Skin epidermis (tissue), 12 donors: ENCODE measurements around the gene DENND1A.
"Not testable (repeated sequence)": the region's sequence is repeated elsewhere in the genome, so short reads cannot be mapped to it uniquely, and the experiment has no call there.

ENCODE experiments used
- H3K27ac ChIP-seq, 21 experiments: fragments of 200-600 bp; sonication (generic) in 11 of 21; one replicate each; pipeline ENCODE4 v1.5.0; 2020; ENCODE audit warnings: mild to moderate bottlenecking in 3 of 21, inconsistent platforms in 2 of 21, moderate library complexity in 2 of 21
- H3K4me3 ChIP-seq, 7 experiments: fragments of 200-600 bp; sonication (generic) in 2 of 7; one replicate each; pipeline ENCODE4 v1.5.0; 2020; ENCODE audit warnings: inconsistent platforms in 2 of 7, mild to moderate bottlenecking in 2 of 7, moderate library complexity in 1 of 7

Gene DENND1A

GRCh38 chr9:123925819-123926218 lies 4.1 kb downstream of the DENND1A start:
- H3K4me3 ChIP-seq, result no peak overlapping the region
- H3K27ac ChIP-seq, result no peak overlapping the region

- Histone ChIP-seq H3K27ac (no peak overlapping the region), H3K4me3 (no peak overlapping the region)
Measured at GRCh38 chr9:123925161-123925560, 4.8 kb downstream of the DENND1A start.

GRCh38 chr9:123924727-123925126 lies 5.2 kb downstream of the DENND1A start:
- H3K4me3 ChIP-seq, result no peak overlapping the region
- H3K27ac ChIP-seq, result no peak overlapping the region

- Histone ChIP-seq H3K27ac (no peak overlapping the region), H3K4me3 (no peak overlapping the region)
Measured at GRCh38 chr9:123923884-123924283, 6.0 kb downstream of the DENND1A start.

- Histone ChIP-seq H3K4me3 (no peak overlapping the region), H3K27ac (no peak overlapping the region)
Measured at GRCh38 chr9:123923377-123923776, 6.5 kb downstream of the DENND1A start.

- Histone ChIP-seq H3K27ac (no peak overlapping the region), H3K4me3 (no peak overlapping the region)
Measured at GRCh38 chr9:123922911-123923310, 7.0 kb downstream of the DENND1A start.

GRCh38 chr9:123922431-123922830 lies 7.5 kb downstream of the DENND1A start:
- H3K27ac ChIP-seq, result no peak overlapping the region
- no peak overlapping the region for H3K4me3 ChIP-seq

GRCh38 chr9:123914517-123915196 lies 15.3 kb downstream of the DENND1A start:
- Histone ChIP-seq H3K4me3 (no peak overlapping the region), H3K27ac (no peak overlapping the region)

- Histone ChIP-seq H3K27ac (no peak overlapping the region), H3K4me3 (no peak overlapping the region)
Measured at GRCh38 chr9:123912167-123912897, 17.6 kb downstream of the DENND1A start.

GRCh38 chr9:123911024-123911423 lies 18.9 kb downstream of the DENND1A start:
- no peak overlapping the region for H3K27ac ChIP-seq
- no peak overlapping the region for H3K4me3 ChIP-seq

- not testable (repeated sequence) for H3K4me3 ChIP-seq, H3K27ac ChIP-seq
Measured at GRCh38 chr9:123909192-123909591, 20.7 kb downstream of the DENND1A start.

GRCh38 chr9:123903550-123903949 lies 26.4 kb downstream of the DENND1A start:
- H3K4me3 ChIP-seq, H3K27ac ChIP-seq: not testable (repeated sequence)

GRCh38 chr9:123894822-123895221 lies 35.1 kb downstream of the DENND1A start:
- Histone ChIP-seq H3K27ac (no peak overlapping the region), H3K4me3 (no peak overlapping the region)

GRCh38 chr9:123893831-123894460 lies 36.0 kb downstream of the DENND1A start:
- Histone ChIP-seq H3K27ac (no peak overlapping the region), H3K4me3 (no peak overlapping the region)

GRCh38 chr9:123893115-123893514 lies 36.8 kb downstream of the DENND1A start:
- H3K27ac ChIP-seq, result no peak overlapping the region
- H3K4me3 ChIP-seq, result no peak overlapping the region

GRCh38 chr9:123887837-123888236 lies 42.1 kb downstream of the DENND1A start:
- Histone ChIP-seq H3K4me3 (no peak overlapping the region), H3K27ac (no peak overlapping the region)

- not testable (repeated sequence) for H3K27ac ChIP-seq, H3K4me3 ChIP-seq
Measured at GRCh38 chr9:123885834-123886233, 44.1 kb downstream of the DENND1A start.

GRCh38 chr9:123883634-123884033 lies 46.3 kb downstream of the DENND1A start:
- no peak overlapping the region for H3K27ac ChIP-seq
- no peak overlapping the region for H3K4me3 ChIP-seq

- H3K27ac ChIP-seq, result no peak overlapping the region
Measured at GRCh38 chr9:123881604-123882003, 48.3 kb downstream of the DENND1A start.

GRCh38 chr9:123880420-123880819 lies 49.5 kb downstream of the DENND1A start:
- H3K27ac ChIP-seq, result no peak overlapping the region
- H3K4me3 ChIP-seq, result no peak overlapping the region

More at GRCh38 chr9:123881604-123882003, 48.3 kb downstream of the DENND1A start:
- H3K4me3 ChIP-seq, result no peak overlapping the region

- Histone ChIP-seq H3K27ac (no peak overlapping the region), H3K4me3 (no peak overlapping the region)
Measured at GRCh38 chr9:123876750-123877149, 53.2 kb downstream of the DENND1A start.
